GM21528 (cell line): Measurements from ENCODE around the gene TCEANC2.
"Not testable (repeated sequence)": the region's sequence is repeated elsewhere in the genome, so short reads cannot be mapped to it uniquely, and the experiment has no call there.

ENCODE experiments used
- ATAC-seq: cut with Tn5 transposase; IDR thresholded peaks from one replicate; pipeline ENCODE4 v1.9.1; 2021; ENCODE audit warnings: mild to moderate bottlenecking, moderate library complexity; ENCODE audit not compliant: unreplicated experiment, low FRiP score

Gene TCEANC2

GRCh38 chr1:54081306-54082270 is 28.2 kb downstream of the TCEANC2 start:
- ATAC-seq = peak; percentile 58

- ATAC-seq = no peak
Observed at GRCh38 chr1:54084794-54085193, 31.4 kb downstream of the TCEANC2 start.

GRCh38 chr1:54086754-54087153 is 33.3 kb downstream of the TCEANC2 start:
- no peak for ATAC-seq

GRCh38 chr1:54088385-54088784 is 35.0 kb downstream of the TCEANC2 start:
- no peak for ATAC-seq

GRCh38 chr1:54091666-54092065 is 38.3 kb downstream of the TCEANC2 start:
- no peak for ATAC-seq

GRCh38 chr1:54094001-54094729 is 40.8 kb downstream of the TCEANC2 start:
- no peak for ATAC-seq

- ATAC-seq = not testable (repeated sequence)
Observed at GRCh38 chr1:54094730-54095105, 41.3 kb downstream of the TCEANC2 start.

- ATAC-seq = no peak
Observed at GRCh38 chr1:54095546-54096226, 42.3 kb downstream of the TCEANC2 start.

- no peak for ATAC-seq
Observed at GRCh38 chr1:54096227-54096876, 42.9 kb downstream of the TCEANC2 start.

GRCh38 chr1:54096877-54097240 is 43.5 kb downstream of the TCEANC2 start:
- ATAC-seq = no peak

GRCh38 chr1:54099061-54099610 is 45.7 kb downstream of the TCEANC2 start:
- no peak for ATAC-seq

- no peak for ATAC-seq
Observed at GRCh38 chr1:54100500-54100899, 47.1 kb downstream of the TCEANC2 start.

- ATAC-seq = no peak
Observed at GRCh38 chr1:54103414-54103813, 50.0 kb downstream of the TCEANC2 start.

- not testable (repeated sequence) for ATAC-seq
Observed at GRCh38 chr1:54104613-54105012, 51.2 kb downstream of the TCEANC2 start.

- no peak for ATAC-seq
Observed at GRCh38 chr1:54105080-54105479, 51.7 kb downstream of the TCEANC2 start.

- no peak for ATAC-seq
Observed at GRCh38 chr1:54105736-54106269, 52.4 kb downstream of the TCEANC2 start.

GRCh38 chr1:54107131-54107530 is 53.7 kb downstream of the TCEANC2 start:
- no peak for ATAC-seq

GRCh38 chr1:54108156-54108555 is 54.7 kb downstream of the TCEANC2 start:
- ATAC-seq = no peak

GRCh38 chr1:54109129-54110090 is 56.0 kb downstream of the TCEANC2 start:
- ATAC-seq = no peak
